Skeletal muscle cell (primary cell): ENCODE results near the gene BCAR3.

Source experiments
- DNase-seq: peaks from one replicate; pipeline ENCODE4 v3.0.0-alpha.2; 2010; ENCODE audit warnings: low read depth
- H3K4me3 ChIP-seq: 2 replicates; pipeline ENCODE4 v1.5.1; 2011; ENCODE audit warnings: low read depth, mild to moderate bottlenecking, control low read depth, low read length, moderate library complexity

Gene BCAR3

DNA sequence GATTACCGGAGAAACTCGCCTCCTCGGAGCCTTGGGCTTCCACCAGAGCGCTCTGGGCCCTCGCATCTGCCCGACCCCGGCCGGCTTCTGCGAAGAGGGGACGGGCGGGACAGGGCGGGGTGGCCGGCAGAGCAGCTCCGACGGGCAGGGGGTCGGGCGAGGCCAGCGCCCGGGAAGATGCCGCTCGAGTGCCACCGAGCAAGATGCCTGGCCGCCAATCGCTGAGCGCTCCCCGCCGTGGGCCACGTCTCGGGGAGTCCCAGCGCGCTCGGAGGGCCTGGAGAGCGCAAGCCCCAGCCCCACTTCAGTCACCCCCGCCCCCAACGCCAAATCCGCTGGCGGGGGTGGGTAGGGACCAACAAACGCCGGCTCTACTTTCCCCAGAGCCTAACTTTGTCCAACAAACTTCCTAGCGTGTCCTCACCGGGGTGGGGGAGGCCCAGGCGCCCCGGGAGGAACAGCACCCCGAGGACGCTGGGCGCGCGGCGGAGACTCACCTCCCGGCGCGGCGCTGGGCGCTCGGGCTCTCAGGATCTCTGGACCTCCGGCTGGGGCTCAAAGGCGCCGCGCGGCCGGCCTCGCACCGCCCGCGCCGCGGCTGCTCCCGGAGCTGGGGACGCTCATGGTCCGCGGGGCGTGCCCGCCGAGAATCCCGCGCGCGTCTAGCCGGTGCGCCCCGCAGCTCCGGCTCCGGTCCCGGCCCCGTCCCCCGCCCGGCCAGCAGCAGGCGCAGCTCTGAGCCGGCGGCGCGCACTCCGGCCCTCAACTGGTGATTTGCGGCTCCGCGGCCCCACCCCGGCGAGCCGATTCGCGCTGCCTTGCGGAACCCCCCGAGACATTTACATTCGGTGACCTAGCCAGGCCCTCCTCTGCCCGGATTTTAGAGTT, at the start of gene BCAR3:
TSS of gene BCAR3 (minus strand) at position 737 of the 888 bp plus-strand sequence. CDS start 6,907 bp downstream, outside the sequence.
- DNase-seq: no peak
- H3K4me3 ChIP-seq: peak within 1 kb of the TSS; percentile 83

- H3K4me3 ChIP-seq: no peak overlapping the region
- DNase-seq: no peak
Observed at GRCh38 chr1:93730621-93731020, 49.0 kb upstream of the BCAR3 start.

DNA sequence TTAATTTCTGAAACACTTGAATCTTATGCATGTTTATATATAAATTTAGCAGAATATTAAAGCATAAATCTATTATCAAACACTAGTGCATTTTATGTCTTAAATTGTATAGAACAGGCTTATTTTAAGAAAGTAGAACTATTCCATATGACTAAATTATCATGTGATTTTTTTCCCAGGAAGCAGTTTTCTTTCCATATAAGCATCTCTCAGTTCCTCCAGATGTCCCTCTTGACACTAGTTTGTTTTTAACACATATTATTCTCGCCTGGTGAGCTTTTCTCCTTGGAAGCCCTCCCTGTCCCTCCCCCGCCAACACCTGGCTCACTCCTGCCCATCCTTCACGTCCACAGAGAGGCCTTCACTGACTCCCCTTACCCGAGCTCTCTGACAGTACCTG, 48.3 kb upstream of the BCAR3 start:
- DNase-seq: no peak
- H3K4me3 ChIP-seq: no peak overlapping the region

- no peak overlapping the region for H3K4me3 ChIP-seq
- DNase-seq: no peak
Observed at GRCh38 chr1:93729502-93729901, 47.9 kb upstream of the BCAR3 start.

DNA sequence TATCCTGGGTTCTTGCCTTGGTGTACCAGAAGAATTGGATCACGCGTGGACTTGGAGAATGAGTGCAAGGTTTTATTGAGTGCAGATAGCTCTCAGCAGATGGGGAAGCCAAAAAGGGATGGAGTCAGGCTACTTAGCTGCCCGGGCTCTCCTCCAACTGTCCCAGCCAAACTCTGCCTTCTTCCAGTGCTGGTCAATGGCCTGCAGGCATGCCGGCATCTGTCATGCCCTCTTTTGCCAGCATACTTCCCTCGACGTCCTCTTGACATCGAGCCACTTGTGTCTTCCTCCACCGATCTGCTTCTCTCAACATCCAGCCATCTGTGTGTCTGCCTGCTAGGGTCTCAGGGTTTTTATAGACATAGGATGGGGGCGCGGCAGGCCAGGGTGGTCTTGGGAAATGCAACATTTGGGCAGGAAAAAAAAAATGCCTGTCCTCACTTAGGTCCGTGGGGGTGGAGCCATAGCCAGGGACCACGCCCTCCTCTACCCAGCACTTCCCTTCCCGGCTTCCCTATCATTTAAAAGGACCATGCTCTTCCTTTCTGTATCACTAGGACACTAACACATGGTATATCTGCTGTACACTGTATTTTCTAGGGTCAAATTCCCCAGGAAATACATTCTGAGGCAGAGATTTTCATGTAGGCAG, 47.0 kb upstream of the BCAR3 start:
- no peak for DNase-seq
- H3K4me3 ChIP-seq: no peak overlapping the region

- DNase-seq: no peak
- no peak overlapping the region for H3K4me3 ChIP-seq
Observed at GRCh38 chr1:93723733-93724270, 42.2 kb upstream of the BCAR3 start.

DNA sequence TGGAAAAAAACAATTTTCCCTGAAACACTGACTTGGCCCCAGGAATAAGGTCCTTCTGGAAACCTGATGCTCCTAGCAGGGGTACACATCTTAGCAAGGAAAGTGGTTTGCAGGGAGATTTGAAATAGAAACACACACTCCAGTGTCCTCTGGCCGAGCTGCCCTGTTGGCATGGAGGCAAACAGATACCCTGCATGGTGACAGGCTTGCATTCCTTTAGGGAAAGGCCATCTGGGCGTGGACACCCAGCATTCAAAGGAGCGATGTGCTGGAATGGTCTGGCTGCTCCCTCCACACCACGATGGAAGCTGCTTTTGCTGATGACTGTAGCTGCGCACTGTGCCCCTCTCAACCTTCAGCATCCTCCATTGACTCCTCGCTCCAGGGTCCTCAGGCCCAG, 41.5 kb upstream of the BCAR3 start:
- DNase-seq: no peak

GRCh38 chr1:93722081-93723031, 40.7 kb upstream of the BCAR3 start:
- no peak overlapping the region for H3K4me3 ChIP-seq
- DNase-seq: no peak

More for the DNA sequence above, 41.5 kb upstream of the BCAR3 start:
- no peak overlapping the region for H3K4me3 ChIP-seq

DNA sequence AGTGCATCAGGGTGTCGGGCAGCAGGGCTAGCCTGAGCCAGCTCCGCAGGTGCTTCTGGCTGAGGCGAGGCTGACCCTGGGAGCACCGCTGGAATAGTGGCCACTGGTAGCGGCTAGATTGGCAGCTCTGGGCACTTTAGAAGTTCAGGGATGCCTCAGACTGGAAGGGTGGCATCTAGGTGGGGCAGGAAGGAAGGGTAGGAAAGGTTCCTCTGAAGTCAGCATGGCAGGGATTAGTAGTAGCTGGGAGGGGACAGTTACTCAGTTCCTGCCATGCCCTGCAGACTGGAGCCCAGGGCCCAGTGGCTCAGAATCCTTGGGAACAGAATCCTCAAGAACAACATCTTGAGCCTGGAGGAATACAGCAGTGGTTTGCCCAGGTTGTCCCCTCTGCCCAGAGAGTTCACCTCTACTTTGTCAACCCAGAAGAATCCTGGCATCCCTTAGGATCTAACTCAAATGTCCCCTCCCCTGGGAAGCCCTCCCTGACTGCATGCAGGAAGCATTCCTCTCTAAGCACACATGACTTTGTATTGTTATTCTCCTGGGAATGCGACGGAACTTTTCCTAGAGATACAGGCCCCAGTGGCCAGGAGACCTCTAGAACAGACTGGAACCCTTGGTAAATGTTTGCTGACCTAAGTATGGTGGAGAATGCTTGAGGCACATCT, 39.5 kb upstream of the BCAR3 start:
- no peak overlapping the region for H3K4me3 ChIP-seq
- DNase-seq: no peak

DNA sequence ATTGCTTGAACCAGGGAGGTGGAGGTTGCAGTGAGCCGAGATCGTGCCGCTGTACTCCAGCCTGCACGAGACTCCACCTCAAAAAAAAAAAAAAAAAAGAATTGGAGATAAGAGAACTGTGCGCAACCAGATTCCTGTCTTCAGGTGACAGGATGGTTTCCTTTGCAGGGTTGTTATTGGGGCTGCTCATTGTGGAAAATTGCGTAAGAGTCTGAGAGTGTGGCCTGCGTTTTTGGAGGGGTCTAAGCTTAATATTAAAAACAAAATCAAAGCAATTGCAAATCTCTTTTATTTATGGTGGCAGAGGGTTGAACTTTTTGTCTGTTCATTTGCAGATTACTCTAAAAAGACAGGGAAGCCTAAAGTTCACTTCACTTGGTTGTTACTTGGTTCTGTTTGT, 36.0 kb upstream of the BCAR3 start:
- DNase-seq: no peak
- no peak overlapping the region for H3K4me3 ChIP-seq

GRCh38 chr1:93716941-93717368, 35.3 kb upstream of the BCAR3 start:
- DNase-seq: no peak

GRCh38 chr1:93716163-93716562, 34.5 kb upstream of the BCAR3 start:
- DNase-seq: no peak
- no peak overlapping the region for H3K4me3 ChIP-seq

More at GRCh38 chr1:93716941-93717368, 35.3 kb upstream of the BCAR3 start:
- H3K4me3 ChIP-seq: no peak overlapping the region

DNA sequence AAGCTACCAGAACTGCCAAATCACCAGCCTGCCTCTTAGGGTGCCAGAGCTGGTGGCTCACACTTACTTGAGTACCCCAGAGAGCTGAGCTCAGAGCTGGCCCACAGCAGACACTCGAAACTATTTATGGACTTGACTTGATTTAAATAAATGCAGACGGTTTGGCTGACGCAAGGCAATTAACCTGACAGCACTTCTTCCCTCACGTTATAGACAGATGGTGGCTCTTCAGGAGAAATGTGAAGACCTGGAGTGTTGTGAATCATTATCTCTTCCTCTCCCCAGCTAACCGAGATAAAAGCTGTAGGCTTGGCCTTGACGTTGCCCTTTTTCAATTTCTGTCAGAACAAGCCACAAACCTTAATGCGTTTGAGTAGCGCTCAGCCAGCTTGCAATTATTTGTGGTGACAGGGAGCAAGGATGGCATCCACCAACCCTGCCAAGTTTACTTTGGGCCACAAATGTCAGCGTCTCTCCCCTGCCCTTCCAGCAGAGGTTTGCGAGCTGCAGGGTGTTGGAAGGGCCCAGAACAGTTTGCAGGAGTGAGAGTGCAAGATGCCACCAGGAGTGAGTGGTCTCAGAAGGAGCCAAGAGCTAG, 34.0 kb upstream of the BCAR3 start:
- H3K4me3 ChIP-seq: no peak overlapping the region
- no peak for DNase-seq

GRCh38 chr1:93714356-93714755, 32.7 kb upstream of the BCAR3 start:
- H3K4me3 ChIP-seq: no peak overlapping the region
- no peak for DNase-seq

DNA sequence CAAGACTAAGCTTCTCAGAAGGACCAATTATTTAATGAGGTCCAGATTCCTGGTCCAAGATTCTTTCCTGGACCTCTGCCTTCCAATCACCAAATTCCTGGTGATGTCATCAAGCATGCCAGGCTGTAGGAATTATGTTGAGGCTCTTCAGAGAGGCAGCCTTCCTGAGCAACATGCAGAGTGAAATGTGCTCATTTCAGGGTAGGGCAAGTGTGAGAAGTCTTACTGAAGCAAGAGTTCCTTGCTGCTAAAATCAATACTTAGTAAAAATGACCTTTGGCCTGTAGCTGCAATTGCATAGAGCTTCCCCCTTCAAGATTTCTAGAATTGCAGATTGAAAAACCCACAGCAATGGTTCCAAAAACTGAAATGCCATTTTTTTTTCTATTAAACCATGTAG, 31.7 kb upstream of the BCAR3 start:
- no peak overlapping the region for H3K4me3 ChIP-seq
- no peak for DNase-seq

GRCh38 chr1:93712741-93713140, 31.1 kb upstream of the BCAR3 start:
- no peak for DNase-seq
- H3K4me3 ChIP-seq: no peak overlapping the region

DNA sequence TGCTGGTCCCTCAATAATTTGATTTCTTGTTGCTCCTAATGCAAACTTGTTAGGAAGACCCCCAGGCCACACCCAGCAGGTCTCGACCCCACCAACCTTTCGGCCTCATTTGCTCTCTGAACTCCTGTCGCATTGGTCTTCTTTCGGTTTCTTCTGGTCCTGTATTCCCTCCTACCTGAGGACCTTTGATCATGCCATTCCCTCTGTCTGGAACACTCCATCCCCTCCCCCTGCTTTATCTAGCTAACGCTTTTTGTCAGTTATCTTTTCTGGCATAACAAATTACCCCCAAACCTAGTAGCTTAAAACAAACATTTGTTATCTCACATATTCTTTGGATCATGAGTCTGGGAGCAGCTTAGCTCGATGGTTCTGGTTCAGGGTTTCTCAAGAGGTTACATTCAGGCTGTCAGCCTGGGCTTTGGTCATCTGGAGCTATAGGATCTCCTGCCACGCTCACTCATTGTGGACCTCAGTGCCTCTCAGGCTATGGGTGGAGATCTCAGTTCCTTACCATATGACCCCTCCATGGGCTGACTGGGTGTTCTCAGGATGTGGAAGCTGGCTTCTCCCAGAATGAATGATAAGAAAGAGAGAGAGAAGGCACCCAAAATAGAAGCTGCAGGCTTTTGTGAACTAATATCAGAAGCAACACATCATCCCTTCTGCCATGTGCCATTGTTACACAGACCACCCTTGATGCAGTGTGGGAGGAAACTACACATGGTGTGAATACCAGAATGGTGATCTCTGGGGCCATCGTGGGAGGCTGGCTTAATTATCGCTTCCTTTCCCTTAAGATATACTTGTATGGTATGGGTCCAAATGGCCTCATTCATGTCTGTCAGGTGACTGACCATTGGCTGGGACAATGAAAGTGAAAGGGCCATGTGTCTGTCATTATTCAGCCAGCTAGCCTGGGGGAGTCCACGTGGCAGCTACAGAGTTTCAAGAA, 29.1 kb upstream of the BCAR3 start:
- no peak overlapping the region for H3K4me3 ChIP-seq
- no peak for DNase-seq
